ENCODE data around the gene TAMM41. TPM values are rescaled to one million over a fixed set of nuclear protein-coding genes. Genes with fewer than 3 reads are reported as not detected.
A peak's percentile ranks its signal among the peaks of the same experiment; 100 is the strongest.

The TAMM41 gene
- total RNA-seq, 2 donors from 2014 or later = 5.0 to 6.8 TPM

- no peak for DNase-seq (ENCODE audit: low spot score)
- H3K4me1 ChIP-seq = no peaks in the 10 kb centered on the region
- no peaks in the 10 kb centered on the region for H3K9me3 ChIP-seq
- peaks cover 52% of the 10 kb centered on the region for H3K36me3 ChIP-seq
- TF ChIP-seq CTCF (IDR thresholded peaks at IDR 0.05) = no peak
- no peaks in the 10 kb centered on the region for H3K27me3 ChIP-seq
- H3K27ac ChIP-seq = no peak overlapping the region
- no peak overlapping the region for H3K4me3 ChIP-seq
Measured at GRCh38 chr3:11807686-11808085, 39.0 kb downstream of the TAMM41 start.

- Histone ChIP-seq H3K9me3 (no peaks in the 10 kb centered on the region), H3K36me3 (peaks cover 50% of the 10 kb centered on the region), H3K27ac (no peak overlapping the region), H3K4me3 (no peak overlapping the region), H3K4me1 (no peaks in the 10 kb centered on the region), H3K27me3 (no peaks in the 10 kb centered on the region)
- TF ChIP-seq CTCF (IDR thresholded peaks at IDR 0.05) = no peak
- no peak for DNase-seq (ENCODE audit: low spot score)
Measured at GRCh38 chr3:11805716-11806115, 41.0 kb downstream of the TAMM41 start.

GRCh38 chr3:11803977-11804892, 42.5 kb downstream of the TAMM41 start:
- peak; percentile 55 to 79 for TF ChIP-seq CTCF (IDR thresholded peaks at IDR 0.05)
- no peaks in the 10 kb centered on the region for H3K27me3 ChIP-seq
- no peak overlapping the region for H3K27ac ChIP-seq
- no peaks in the 10 kb centered on the region for H3K4me1 ChIP-seq
- DNase-seq (ENCODE audit: low spot score) = no peak
- H3K36me3 ChIP-seq = peaks cover 35% of the 10 kb centered on the region
- no peaks in the 10 kb centered on the region for H3K9me3 ChIP-seq
- no peak overlapping the region for H3K4me3 ChIP-seq

GRCh38 chr3:11799791-11800190, 46.9 kb downstream of the TAMM41 start:
- no peaks in the 10 kb centered on the region for H3K9me3 ChIP-seq
- no peak for DNase-seq (ENCODE audit: low spot score)
- no peak overlapping the region for H3K4me3 ChIP-seq
- H3K27ac ChIP-seq = no peak overlapping the region
- no peaks in the 10 kb centered on the region for H3K27me3 ChIP-seq
- TF ChIP-seq CTCF (IDR thresholded peaks at IDR 0.05) = no peak
- peaks cover 16% of the 10 kb centered on the region for H3K36me3 ChIP-seq
- H3K4me1 ChIP-seq = no peaks in the 10 kb centered on the region

- TF ChIP-seq CTCF (IDR thresholded peaks at IDR 0.05) = no peak
- H3K4me1 ChIP-seq = no peaks in the 10 kb centered on the region
- H3K27me3 ChIP-seq = no peaks in the 10 kb centered on the region
- H3K9me3 ChIP-seq = no peaks in the 10 kb centered on the region
- H3K36me3 ChIP-seq = peaks cover 22% of the 10 kb centered on the region
- H3K4me3 ChIP-seq = no peak overlapping the region
- H3K27ac ChIP-seq = no peak overlapping the region
- no peak for DNase-seq (ENCODE audit: low spot score)
Measured at GRCh38 chr3:11794927-11795326, 51.8 kb downstream of the TAMM41 start.
